Activated CD4-positive, alpha-beta T cell treated with anti-CD3 and anti-CD28 coated beads, Interleukin-2, Interleukin-6, amounts not matched to agents 100 ng/mL and 50 ng/mL, durations not matched to agents 16 hours and 8 hours (primary cell): ENCODE results near the gene DIPK1C.
A peak's percentile ranks its signal among the peaks of the same experiment; 100 is the strongest.

Experiments
- DNase-seq: peaks from one replicate; pipeline ENCODE4 v3.0.0-alpha.2; 2020

DIPK1C gene

DNA sequence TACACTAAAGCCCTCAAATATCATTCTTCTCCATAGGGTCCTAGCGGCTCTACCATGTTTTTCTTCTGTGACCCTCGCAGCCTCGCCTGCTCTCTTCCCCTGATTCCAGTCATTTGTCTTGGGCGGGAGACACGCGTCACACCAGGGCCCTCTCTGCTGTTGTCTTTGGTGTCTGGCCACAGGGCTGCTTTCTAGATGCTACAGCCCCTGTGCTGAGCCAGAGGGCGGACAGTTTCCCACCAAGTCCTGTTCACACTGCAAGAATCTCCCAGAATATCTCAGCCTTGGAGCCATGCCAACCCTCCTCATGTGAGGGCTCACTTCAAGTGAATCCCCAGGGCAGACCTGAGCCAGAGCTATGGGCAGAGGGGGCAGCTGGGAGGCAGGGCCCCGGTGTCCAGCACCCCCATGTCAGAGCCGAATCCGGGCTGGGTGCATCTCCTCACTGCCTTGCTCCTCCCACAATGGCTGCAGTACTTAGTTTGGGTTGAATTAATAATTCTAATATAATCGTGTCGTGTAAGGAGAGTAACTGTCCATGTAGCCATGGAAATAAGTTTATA is 42.1 kb downstream of the DIPK1C start:
- DNase-seq, result no peak

DNA sequence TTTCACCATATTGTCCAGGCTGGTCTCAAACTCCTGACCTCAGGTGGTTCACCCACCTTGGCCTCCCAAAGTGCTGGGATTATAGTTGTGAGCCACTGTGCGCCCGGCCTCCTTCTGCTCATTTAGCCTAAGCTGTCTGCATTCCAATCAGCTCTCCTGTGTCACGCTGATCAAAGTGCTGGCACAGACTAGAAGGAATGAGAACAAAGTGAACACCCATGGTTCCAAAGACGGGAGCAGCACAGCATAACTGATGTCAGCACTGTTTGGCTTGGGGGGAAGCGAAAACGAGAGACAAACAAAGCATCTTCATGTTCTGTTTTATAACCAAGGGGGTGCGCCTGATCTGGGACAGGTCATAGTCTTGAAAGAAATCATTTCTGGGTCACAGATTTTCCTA is 43.3 kb downstream of the DIPK1C start:
- no peak for DNase-seq

DNA sequence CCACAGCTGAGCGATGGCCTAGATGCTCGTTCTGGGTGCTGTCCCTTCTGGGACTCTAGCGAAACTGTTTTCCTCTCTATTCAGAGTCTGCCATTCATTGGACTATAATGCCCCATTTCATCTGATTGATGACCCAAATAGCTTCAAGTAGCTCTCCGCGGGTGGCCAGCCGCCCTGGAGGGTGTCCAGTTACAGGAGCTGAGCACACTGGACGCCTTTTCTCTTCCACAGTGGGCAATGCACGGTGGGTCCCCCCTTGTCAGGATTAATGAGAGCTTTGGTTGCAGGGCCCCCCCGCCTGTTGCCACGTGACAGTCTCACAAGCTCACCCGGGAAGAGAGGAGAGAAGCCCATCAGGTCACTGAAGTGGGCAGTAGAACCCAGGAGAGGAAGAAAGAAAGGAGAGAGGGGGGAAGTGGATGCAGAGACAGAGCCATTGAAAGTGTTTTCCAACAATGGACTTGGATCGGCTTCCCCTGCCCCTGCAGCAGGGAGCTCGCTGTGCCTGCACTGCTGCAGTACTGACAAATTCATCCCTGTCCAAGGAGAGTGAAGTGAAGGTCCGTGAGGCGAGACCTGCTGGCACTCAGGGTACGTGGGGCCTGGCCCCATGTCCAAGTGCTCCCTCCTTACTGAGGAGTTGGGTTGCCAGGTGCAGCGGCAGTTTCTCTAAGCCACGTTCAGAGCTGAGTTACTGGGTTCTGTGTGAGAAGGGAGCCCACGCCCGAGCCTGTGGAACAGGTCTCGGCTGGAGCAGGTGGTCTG is 44.8 kb downstream of the DIPK1C start:
- no peak for DNase-seq

DNA sequence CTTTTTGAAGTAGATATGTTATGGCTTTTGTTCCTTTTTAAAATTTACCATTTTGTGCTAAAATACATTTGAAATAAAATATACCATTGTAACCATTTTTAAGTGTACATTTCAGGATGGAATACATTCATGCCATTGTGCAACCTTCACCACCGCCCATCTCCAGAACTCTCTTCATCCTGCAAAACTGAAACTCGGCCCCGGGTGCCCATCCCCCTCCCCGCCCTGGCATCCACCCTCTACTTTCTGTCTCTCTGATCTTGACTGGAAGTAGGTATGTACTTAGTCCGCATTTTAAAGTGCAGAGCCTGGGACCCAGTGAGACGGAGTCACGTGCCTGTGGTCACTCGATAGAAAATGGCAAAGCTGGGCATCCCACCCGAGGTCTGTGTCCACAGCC is 45.6 kb downstream of the DIPK1C start:
- no peak for DNase-seq

DNA sequence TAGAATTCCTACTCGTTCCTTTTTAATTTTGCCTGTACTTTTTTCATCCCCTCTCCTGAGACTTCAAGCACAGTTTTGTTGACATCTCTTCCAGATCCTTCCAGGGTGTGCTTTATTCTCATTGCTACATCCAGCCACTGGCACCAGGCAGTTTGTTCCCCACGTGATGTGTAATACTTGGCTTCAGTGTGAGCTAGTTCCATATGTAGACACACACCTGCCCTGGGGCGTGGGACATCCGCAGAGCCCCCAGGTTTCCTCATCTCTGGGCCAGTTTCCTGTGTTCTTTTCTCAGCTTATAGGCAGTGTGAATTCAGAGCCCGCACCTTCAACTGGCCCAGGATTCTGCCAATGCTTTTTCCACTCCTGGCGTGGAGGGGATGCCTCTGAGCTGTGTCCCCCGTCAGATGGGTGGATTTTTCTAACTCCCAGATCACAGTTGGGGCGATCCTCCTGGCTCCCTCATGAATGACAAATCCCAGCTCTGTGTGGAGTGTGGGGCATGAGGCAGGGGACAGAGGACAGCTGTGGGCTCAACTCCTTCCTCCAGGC is 46.6 kb downstream of the DIPK1C start:
- no peak for DNase-seq

DNA sequence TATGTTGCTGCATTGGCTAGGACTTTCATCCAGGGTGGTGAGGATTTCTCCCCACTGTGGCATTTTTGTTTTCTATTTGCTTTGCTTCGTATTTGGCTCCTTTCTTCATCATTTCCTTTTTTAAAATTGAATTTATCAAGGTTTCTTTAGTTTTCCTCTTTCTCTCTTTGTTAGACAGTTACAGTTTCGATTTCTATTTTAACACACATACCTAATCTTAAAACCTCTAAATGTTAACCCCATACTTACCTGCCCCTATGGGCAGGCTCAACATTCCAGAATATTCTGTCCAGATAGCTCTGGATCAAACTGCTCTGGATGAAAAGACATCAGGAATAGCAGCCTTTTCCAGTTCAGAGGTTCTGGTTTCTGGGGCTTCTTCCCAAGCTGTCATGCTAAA is 49.2 kb downstream of the DIPK1C start:
- DNase-seq, result no peak

DNA sequence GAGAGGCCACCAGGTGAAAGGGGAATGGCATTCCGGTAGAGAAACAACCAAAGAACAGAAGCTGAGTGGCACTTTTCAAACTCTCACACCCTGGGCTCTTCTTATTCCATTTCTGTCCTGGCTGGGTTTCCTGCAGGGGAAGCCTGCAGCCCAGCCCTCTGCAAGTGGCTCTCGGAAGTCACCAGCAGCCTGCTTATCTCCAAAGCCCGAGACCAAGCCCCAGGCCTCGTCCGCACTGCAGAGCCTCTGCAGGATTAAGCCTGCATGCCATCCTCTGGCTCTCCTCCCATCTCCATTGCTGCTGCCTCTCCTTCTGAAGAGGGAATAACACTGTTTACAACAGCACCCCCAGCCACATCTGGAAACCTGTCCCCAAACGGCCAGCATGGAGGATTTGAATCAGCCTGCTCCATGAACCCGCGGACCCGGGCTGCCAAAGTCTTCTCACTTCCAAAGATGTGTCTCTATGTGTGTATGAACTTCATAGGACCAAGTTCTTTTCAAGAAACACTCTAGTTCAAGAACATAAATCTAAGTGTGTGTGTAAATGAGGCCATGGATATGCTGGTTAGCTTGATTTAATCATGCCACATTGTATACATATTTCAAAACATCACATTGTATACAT is 54.2 kb downstream of the DIPK1C start:
- DNase-seq, result no peak

DNA sequence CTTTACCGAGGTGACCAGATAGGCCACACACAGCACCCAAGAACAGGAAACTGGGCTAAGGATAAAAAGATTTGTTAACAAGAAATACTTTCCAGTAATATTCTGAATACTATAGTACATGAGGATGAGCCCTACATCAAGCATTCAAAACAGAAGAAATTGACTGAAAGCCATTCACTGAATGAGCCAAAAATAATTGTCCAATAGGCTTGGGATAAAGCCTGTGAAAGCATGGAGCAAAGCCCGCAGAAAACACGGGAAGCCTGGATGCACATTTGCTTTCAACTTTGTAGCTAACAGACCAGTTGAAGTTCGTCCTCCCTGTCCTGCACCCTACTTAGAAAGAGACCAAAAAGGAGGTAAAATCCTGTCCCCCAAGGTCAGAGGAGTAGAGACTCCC is 56.3 kb downstream of the DIPK1C start:
- no peak for DNase-seq

DNA sequence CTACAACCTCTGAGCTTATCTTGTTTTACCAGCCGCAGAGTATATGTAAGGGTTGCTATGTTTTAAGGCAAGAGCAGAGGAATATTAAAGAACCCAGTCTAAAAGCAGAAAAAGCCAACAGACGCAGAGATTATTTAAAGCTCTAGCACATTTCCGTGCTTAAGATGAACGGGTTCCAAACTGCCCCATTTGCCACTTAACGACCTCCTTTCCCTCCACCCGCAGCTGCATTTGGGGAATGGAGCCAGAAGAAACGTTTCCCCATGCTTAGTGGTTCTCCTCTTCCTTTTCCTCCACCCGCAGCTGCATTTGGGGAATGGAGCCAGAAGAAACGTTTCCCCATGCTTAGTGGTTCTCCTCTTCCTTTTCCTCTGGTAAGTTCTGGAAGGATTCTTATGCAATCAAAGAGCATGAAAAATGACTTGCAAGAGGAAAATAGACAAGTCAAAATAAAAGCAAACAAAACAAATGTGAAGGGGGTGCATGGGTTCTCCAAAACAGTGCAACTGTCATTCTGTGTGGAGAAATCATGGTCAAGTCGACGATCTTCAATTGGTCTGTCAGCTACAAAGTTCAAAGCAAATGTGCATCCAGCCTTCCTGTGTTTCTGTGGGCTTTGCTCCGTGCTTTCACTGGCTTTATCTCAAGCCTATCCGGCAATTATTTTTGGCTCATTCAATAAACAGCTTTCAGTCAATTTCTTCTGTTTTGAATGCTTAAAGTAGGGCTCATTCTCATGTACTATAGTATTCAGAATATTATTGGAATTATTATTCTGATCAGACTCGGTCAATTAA is 57.8 kb downstream of the DIPK1C start:
- DNase-seq, result no peak

DNA sequence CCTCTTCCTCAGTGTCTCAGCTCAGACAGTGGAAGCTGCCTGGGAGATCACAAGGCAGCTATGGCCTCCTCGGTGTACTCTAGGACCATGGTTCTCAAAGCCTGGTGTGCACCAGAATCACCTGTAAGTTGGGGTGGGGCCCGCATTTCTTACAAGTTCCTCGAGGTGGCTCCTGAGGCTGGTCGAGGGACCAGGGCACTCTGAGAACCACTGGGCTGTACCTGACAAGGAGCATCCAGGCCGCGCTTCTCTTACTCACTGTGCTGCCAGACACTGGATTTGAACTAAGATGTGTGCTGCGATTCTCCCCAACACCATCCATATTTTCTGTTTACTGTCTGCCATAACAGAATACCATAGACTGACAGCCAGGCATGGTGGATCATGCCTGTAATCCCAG is 59.5 kb downstream of the DIPK1C start:
- no peak for DNase-seq

DNA sequence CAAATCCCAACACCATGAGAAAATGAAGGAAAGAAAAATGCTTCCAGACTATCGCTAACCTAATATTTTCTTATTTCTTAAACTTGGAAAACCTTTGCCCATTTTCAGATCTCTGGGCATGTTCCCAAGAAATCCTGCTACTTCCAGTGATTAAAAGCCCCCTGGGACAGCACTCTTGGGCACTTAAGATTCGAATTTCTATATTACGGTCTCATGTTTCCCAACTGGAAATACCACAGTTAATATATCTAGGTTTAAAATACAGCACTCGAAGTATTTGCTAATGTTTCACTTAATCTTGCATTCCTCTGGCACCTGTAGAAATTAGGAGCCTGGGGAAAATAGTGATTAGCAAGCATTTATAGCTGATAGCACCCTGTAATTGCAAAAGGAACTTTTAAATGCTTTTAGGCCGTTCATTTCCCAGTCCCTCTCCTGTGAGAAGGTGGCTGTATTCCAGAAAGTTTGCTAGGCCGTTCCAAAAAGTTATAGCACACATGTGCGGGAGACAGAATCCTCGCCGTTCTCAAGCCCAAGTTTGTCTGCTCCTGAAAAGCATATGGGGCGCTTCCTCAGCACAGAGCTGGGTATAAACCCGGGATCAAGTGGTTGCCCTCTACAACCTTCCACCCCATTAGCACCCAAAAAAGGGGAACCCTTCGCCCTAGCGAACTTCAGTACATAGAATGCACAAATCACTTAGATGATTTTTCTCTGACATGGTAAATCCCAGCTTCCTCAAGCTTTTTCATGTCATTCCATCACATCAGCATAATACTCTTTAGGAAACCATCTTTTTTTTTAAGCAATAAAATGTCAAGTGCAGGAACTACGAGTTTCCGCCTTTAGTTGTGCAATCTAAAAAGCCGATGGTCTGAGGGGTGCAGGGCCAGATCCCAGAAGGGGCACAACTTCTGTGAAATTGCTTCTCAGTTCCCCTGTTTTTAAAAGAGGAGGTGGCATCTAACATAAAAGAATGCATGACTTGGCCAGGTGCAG is 60.6 kb downstream of the DIPK1C start:
- no peak for DNase-seq

DNA sequence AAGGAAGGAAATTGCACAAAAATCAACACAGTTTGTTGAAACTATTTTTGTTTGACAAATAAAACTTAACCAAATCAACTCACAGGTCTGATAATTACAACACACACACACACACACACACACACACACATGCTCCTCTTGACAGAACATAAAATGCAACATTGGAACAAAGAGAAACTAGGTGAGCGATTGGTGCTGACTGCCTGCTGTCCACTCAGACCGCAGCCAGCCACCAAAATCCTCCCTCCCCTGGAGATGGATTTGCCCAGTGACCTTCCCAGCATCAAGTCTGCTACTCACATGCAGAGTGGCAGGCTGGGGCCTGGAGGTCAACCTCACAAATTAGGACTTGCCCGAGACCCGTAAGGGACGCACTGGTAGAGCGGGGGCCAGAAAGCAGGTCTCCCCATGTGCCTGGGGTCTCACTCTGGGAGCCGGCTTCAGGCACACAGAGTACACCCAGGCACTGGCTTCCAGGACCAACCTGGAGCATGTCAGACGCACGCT is 61.4 kb downstream of the DIPK1C start:
- no peak for DNase-seq

DNA sequence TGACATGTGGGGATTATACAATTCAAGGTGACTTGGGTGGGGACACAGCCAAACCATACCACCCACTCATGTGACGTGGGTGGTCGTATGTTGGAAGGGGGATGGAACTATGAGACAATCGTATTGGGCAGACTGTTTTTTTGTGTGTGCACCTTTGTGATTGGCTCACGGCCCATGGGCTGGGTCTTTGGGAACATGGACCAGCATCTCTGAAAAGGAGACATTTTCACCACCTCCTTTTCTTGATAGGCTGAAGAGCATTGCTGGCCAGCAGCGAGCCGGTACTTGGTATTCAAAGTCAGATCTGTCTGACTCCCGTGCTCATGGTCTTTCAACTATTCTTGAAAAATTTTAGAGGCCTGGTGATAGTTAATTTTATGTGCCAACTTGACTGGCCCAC is 62.1 kb downstream of the DIPK1C start:
- no peak for DNase-seq

DNA sequence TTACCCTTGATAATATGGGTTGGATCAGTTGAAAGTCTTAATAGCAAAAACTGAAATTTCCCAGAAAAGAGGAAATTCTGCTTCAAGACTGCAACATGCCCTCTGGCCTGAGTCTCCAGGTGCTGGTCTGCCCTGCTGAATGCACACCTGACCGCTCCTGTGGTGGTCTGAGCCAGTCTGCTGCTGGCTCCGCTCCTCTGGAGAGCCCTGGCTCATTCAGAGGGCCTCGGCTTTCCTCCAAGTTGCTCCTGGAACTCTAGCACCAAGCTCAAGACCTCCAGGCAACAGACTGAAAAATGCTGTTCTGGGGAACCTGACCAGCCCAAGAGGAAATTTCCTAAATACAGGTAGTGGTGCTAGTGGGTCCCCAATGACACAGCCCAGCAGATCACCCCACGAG is 64.8 kb downstream of the DIPK1C start:
- DNase-seq, result no peak

DNA sequence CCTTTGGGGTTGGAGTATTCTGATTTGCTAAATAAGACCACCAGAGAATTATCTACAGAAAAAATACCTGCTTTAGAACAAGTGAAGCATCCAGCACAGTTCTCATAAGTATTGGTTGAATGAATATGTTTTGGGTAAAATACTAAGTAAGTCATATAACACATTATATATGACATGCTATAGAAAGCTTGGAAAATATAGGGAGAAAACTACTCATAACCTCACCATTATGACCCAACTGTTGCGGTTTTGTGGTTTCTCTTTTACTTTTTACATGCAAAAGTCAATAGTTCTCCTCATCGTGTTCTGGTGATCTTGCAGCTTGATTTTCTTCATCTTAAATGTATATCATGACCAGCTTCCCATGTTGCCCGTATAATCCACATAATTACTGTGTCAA is 66.2 kb downstream of the DIPK1C start:
- peak; percentile 36 for DNase-seq

DNA sequence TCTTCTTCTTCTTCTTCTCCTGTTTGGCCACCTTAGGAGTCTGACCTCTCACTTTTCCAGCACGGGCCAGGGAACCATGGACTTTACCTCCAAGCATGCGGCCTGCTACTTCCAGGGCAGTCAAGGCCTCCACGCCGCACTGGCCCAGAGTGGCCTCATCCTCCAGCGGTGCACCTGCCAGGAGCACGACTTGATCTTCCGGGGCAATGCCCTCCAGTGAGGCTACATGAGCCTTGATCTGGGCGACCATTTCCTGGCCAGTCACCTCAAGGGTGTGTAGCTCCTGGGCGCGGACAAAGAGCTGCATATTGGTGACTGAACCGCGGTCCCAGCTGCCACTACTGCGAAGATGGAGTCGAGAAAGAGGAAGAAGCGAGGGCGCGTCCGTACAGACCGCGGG is 67.1 kb downstream of the DIPK1C start:
- no peak for DNase-seq

DNA sequence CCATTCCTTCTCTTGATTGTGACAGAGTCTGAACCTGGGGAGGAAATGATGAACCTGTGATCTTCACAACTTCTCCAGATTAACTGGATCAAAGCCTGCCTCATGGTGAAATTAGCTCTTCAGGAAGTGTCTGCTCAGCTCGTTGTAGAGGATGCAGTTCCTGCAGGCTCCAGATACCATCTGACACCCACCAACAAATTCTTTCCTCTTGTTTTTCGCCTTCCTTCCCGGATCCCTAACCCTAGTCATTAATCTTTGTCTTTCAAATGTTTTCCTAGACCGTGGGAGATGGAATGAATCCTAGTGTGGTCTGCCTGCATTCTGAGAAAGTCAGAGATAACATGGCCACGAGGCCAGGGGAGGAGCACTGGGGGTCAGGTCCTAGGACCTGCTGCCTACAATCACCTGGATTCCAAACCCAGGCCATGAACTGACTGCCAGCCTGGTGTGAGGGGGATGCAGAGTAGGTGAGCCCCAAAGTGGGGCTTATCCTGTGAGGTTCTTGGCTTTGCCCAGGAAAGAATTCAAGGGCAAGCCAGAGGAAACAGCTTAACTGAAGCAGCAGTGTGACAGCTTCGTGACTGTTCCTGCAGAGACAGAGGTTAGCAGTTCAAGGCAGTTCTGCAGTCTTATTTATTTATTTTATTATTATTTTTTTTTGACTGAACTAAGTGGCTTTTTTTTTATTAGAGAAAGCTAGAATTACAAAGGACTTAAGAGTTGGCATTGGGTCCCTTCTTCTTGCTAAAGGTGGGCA is 67.8 kb downstream of the DIPK1C start:
- no peak for DNase-seq

DNA sequence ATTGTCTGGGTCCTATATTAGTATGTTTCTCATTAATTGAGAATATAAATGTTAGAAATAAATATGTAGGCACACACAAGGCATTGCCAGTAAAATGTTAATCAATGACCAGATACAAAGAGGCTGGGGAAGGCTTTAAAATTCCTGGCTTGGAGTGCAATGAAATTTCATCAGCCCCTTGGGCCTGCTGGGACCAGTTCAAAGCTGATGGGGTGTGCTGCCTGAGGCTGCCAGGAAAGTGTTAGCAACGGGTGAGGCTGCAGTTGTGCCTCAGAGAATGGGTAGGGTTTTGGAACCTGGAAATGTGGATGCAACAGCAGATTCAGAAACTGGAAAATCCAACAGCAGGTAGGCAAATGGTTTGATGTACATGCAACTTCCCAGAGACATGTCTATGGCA is 68.9 kb downstream of the DIPK1C start:
- DNase-seq, result no peak

DNA sequence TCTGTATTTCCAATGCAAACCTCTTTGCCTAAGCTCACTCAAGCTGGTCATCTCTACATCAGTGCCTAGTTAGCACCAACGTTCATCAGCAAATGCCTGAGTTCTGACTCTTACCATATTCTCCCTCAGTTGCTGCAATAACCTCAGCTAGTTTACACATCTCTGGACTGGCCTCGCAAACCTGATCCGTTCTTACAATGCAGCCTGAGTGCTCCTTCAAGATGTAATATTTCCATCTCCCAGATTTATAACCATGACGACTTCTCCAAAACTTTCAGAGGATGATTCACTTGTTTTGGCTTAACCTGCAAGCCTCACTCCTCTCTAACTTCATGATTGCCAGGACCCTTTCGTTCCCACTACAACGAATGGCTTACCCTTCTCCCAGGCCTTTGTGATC is 69.7 kb downstream of the DIPK1C start:
- no peak for DNase-seq
